ENCODE data around the gene SORCS3.

Gene SORCS3

GRCh38 chr10:104844073-104844472 lies 203.0 kb downstream of the SORCS3 start:
- no peak for TF ChIP-seq ZNF274 (IDR thresholded peaks at IDR 0.05; ENCODE audit: low read depth, low read length)
- no peak overlapping the region for H3K4me3 ChIP-seq (ENCODE audit: low read length)

GRCh38 chr10:104850023-104850422 lies 208.9 kb downstream of the SORCS3 start:
- H3K4me3 ChIP-seq (ENCODE audit: low read length): no peak overlapping the region
- TF ChIP-seq ZNF274 (IDR thresholded peaks at IDR 0.05; ENCODE audit: low read depth, low read length): no peak

GRCh38 chr10:104867966-104868598 lies 227.0 kb downstream of the SORCS3 start:
- no peak for TF ChIP-seq ZNF274 (IDR thresholded peaks at IDR 0.05; ENCODE audit: low read depth, low read length)
- no peak overlapping the region for H3K4me3 ChIP-seq (ENCODE audit: low read length)

GRCh38 chr10:104872691-104873090 lies 231.6 kb downstream of the SORCS3 start:
- no peak overlapping the region for H3K4me3 ChIP-seq (ENCODE audit: low read length)
- TF ChIP-seq ZNF274 (IDR thresholded peaks at IDR 0.05; ENCODE audit: low read depth, low read length): no peak

GRCh38 chr10:104873161-104873560 lies 232.1 kb downstream of the SORCS3 start:
- no peak overlapping the region for H3K4me3 ChIP-seq (ENCODE audit: low read length)
- no peak for TF ChIP-seq ZNF274 (IDR thresholded peaks at IDR 0.05; ENCODE audit: low read depth, low read length)

- no peak for TF ChIP-seq ZNF274 (IDR thresholded peaks at IDR 0.05; ENCODE audit: low read depth, low read length)
- no peak overlapping the region for H3K4me3 ChIP-seq (ENCODE audit: low read length)
Measured at GRCh38 chr10:104875561-104875960, 234.5 kb downstream of the SORCS3 start.

GRCh38 chr10:104880624-104881398 lies 239.7 kb downstream of the SORCS3 start:
- TF ChIP-seq ZNF274 (IDR thresholded peaks at IDR 0.05; ENCODE audit: low read depth, low read length): no peak
- no peak overlapping the region for H3K4me3 ChIP-seq (ENCODE audit: low read length)

GRCh38 chr10:104881740-104882139 lies 240.7 kb downstream of the SORCS3 start:
- TF ChIP-seq ZNF274 (IDR thresholded peaks at IDR 0.05; ENCODE audit: low read depth, low read length): no peak
- H3K4me3 ChIP-seq (ENCODE audit: low read length): no peak overlapping the region

GRCh38 chr10:104892879-104893617 lies 252.0 kb downstream of the SORCS3 start:
- no peak for TF ChIP-seq ZNF274 (IDR thresholded peaks at IDR 0.05; ENCODE audit: low read depth, low read length)
- no peak overlapping the region for H3K4me3 ChIP-seq (ENCODE audit: low read length)

- no peak for TF ChIP-seq ZNF274 (IDR thresholded peaks at IDR 0.05; ENCODE audit: low read depth, low read length)
- no peak overlapping the region for H3K4me3 ChIP-seq (ENCODE audit: low read length)
Measured at GRCh38 chr10:104893701-104894100, 252.6 kb downstream of the SORCS3 start.

- no peak overlapping the region for H3K4me3 ChIP-seq (ENCODE audit: low read length)
- no peak for TF ChIP-seq ZNF274 (IDR thresholded peaks at IDR 0.05; ENCODE audit: low read depth, low read length)
Measured at GRCh38 chr10:104894681-104895080, 253.6 kb downstream of the SORCS3 start.

GRCh38 chr10:104895541-104895940 lies 254.5 kb downstream of the SORCS3 start:
- no peak for TF ChIP-seq ZNF274 (IDR thresholded peaks at IDR 0.05; ENCODE audit: low read depth, low read length)
- no peak overlapping the region for H3K4me3 ChIP-seq (ENCODE audit: low read length)

GRCh38 chr10:104895981-104896380 lies 254.9 kb downstream of the SORCS3 start:
- no peak overlapping the region for H3K4me3 ChIP-seq (ENCODE audit: low read length)
- no peak for TF ChIP-seq ZNF274 (IDR thresholded peaks at IDR 0.05; ENCODE audit: low read depth, low read length)

GRCh38 chr10:104897696-104898095 lies 256.6 kb downstream of the SORCS3 start:
- no peak overlapping the region for H3K4me3 ChIP-seq (ENCODE audit: low read length)
- no peak for TF ChIP-seq ZNF274 (IDR thresholded peaks at IDR 0.05; ENCODE audit: low read depth, low read length)

- no peak for TF ChIP-seq ZNF274 (IDR thresholded peaks at IDR 0.05; ENCODE audit: low read depth, low read length)
- no peak overlapping the region for H3K4me3 ChIP-seq (ENCODE audit: low read length)
Measured at GRCh38 chr10:104899779-104900178, 258.7 kb downstream of the SORCS3 start.
